GM10248 (cell line): ENCODE results near the gene PRR18.
A peak's percentile ranks its signal among the peaks of the same experiment; 100 is the strongest.

Experiments
- CTCF ChIA-PET: fragments of 300-600 bp; sonication (Branson Sonifier 250); formaldehyde crosslinking; extraction: SDS; loops from one replicate; lab custom pipeline; 2021; ENCODE audit warnings: antibody characterized with exemption; lab: Yijun Ruan, JAX
- POLR2A ChIA-PET: fragments of 350-650 bp; sonication (Branson Sonifier 250); formaldehyde crosslinking; extraction: SDS; loops from one replicate; lab custom pipeline; 2020; ENCODE audit warnings: antibody characterized with exemption; lab: Yijun Ruan, JAX
- DNase-seq: peaks from one replicate; pipeline ENCODE4 v3.0.0; 2012; ENCODE audit errors: extremely low spot score
- CTCF ChIP-seq: IDR thresholded peaks from 2 replicates; pipeline ENCODE4 v1.5.1; 2012; ENCODE audit warnings: mild to moderate bottlenecking, low read depth; ENCODE audit errors: extremely low read depth, missing control alignments, control extremely low read depth

The PRR18 gene

GRCh38 chr6:166335378-166336302 lies 27.4 kb upstream of the PRR18 start:
- TF ChIP-seq CTCF, result no peak
- no peak for DNase-seq
- ChIA-PET CTCF (interaction anchor here (0.8 to 3.7 kb wide), 12 partner anchors 9 to 78 kb away, joined by 3 to 12 read pairs (median 4); no protein-coding TSS in a partner anchor), POLR2A (interaction anchor here (1.5 kb wide), 1 partner anchor 9 kb away, joined by 4 read pairs; no protein-coding TSS in a partner anchor)

GRCh38 chr6:166334878-166335277 lies 26.7 kb upstream of the PRR18 start:
- no peak for DNase-seq
- ChIA-PET POLR2A (no interaction called here), CTCF (interaction anchor here (1.4 to 2.5 kb wide), 4 partner anchors 17 to 55 kb away, joined by 3 to 11 read pairs (median 6); no protein-coding TSS in a partner anchor)
- no peak for TF ChIP-seq CTCF

- CTCF ChIA-PET, result interaction anchor here (1.0 to 2.1 kb wide), 6 partner anchors 20 to 67 kb away, joined by 3 to 10 read pairs (median 4); no protein-coding TSS in a partner anchor
- no peak for TF ChIP-seq CTCF
- DNase-seq, result peak; percentile 79
- POLR2A ChIA-PET, result no interaction called here
Measured at GRCh38 chr6:166333172-166333995, 25.2 kb upstream of the PRR18 start.

GRCh38 chr6:166331503-166332415 lies 23.6 kb upstream of the PRR18 start:
- CTCF ChIA-PET, result interaction anchor here (1.4 kb wide), 1 partner anchor 11 kb away, joined by 3 read pairs; no protein-coding TSS in a partner anchor
- POLR2A ChIA-PET, result no interaction called here
- no peak for DNase-seq
- no peak for TF ChIP-seq CTCF

GRCh38 chr6:166330612-166331011 lies 22.4 kb upstream of the PRR18 start:
- DNase-seq, result no peak
- no peak for TF ChIP-seq CTCF
- POLR2A ChIA-PET, result no interaction called here
- CTCF ChIA-PET, result no interaction called here
